Stimulated activated CD4-positive, alpha-beta T cell treated with anti-CD3 and anti-CD28 coated beads, Interleukin-1b, Interleukin-23, amount 100 ng/mL, for 1 hour (primary cell): ENCODE measurements around the gene TUBGCP5.

Source experiments
- DNase-seq, 2 donors: peaks; one replicate each; pipeline ENCODE4 v3.0.0-alpha.2; 2020; ENCODE audit warnings: low read depth in 2 of 2

The TUBGCP5 gene

GRCh38 chr15:22952796-22953579, 86.4 kb downstream of the TUBGCP5 start:
- DNase-seq: no peak

- DNase-seq: no peak
Measured at GRCh38 chr15:22951381-22952280, 87.7 kb downstream of the TUBGCP5 start.

- DNase-seq: no peak
Measured at GRCh38 chr15:22951031-22951380, 88.4 kb downstream of the TUBGCP5 start.

GRCh38 chr15:22950256-22950990, 88.9 kb downstream of the TUBGCP5 start:
- no peak for DNase-seq
